ENCODE results near the gene PNPLA5.

DNA sequence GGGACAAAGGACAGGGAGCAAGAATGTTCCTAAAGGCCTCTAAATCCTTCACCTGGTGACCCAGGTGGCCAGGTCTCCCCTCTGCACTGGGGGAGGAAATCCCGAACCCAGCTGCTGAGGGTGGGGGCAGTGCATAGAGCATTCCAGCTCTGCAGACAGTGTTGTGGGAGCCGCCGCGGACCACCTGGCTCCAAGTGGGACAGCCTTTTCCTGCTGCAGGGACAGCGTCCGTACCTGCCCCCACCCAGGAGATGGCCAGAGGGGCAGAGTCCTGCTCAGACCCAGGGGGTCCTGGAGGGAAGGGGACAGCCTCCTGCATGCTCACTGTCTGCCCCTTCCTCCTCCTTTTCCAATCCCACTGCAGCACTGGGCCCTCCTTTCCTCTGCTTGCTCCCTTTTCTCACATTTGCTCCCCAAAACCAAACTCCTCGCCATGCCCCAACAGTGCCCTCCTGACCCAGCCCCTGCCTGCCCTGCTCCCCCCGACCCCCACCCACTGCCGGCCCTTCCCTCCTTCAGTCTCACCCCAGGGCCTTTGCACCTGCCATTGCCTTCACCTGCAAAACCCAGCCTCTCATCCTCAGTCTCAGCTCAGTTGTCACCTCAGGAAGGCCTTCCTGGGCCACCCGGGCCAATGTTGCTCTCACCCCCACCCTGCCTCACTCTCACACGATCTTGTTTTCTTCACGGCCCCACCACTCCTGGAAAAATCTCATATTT is 12.8 kb downstream of the PNPLA5 start:
- no peak for TF ChIP-seq POLR2AphosphoS5 (IDR thresholded peaks at IDR 0.05)
- TF ChIP-seq, protein P1, sequence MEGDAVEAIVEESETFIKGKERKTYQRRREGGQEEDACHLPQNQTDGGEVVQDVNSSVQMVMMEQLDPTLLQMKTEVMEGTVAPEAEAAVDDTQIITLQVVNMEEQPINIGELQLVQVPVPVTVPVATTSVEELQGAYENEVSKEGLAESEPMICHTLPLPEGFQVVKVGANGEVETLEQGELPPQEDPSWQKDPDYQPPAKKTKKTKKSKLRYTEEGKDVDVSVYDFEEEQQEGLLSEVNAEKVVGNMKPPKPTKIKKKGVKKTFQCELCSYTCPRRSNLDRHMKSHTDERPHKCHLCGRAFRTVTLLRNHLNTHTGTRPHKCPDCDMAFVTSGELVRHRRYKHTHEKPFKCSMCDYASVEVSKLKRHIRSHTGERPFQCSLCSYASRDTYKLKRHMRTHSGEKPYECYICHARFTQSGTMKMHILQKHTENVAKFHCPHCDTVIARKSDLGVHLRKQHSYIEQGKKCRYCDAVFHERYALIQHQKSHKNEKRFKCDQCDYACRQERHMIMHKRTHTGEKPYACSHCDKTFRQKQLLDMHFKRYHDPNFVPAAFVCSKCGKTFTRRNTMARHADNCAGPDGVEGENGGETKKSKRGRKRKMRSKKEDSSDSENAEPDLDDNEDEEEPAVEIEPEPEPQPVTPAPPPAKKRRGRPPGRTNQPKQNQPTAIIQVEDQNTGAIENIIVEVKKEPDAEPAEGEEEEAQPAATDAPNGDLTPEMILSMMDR (IDR thresholded peaks at IDR 0.05): no peak
- no peak for TF ChIP-seq POLR2A (IDR thresholded peaks at IDR 0.05)
- no peak for TF ChIP-seq EP300 (IDR thresholded peaks at IDR 0.05)
